HG02870 (cell line): Measurements from ENCODE around the gene EPS15.

Experiments used
- ATAC-seq: cut with Tn5 transposase; IDR thresholded peaks from one replicate; pipeline ENCODE4 v1.9.1; 2021; ENCODE audit warnings: mild to moderate bottlenecking, moderate library complexity; ENCODE audit not compliant: unreplicated experiment

The EPS15 gene

GRCh38 chr1:51323778-51324177 is 195.3 kb downstream of the EPS15 start:
- no peak for ATAC-seq

- ATAC-seq, result no peak
Measured at GRCh38 chr1:51322417-51323101, 196.5 kb downstream of the EPS15 start.

DNA sequence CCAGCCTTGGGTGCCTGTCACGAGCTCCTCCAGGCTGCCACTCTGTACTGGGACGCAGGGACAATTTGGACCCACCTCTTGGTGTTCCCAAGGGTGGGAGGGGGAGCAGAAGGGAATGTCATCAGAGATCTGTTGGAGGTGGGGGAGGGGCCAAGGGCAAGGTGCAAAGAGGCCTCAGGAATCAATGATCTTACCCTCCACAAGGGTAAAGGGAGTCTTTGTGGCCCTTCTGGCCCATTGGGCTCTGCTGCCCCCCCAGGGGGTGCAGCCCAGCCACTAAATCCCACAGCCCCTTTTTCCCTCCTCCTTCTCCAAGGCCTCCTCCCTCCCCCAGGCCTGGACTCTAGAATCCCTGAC is 197.2 kb downstream of the EPS15 start:
- no peak for ATAC-seq

DNA sequence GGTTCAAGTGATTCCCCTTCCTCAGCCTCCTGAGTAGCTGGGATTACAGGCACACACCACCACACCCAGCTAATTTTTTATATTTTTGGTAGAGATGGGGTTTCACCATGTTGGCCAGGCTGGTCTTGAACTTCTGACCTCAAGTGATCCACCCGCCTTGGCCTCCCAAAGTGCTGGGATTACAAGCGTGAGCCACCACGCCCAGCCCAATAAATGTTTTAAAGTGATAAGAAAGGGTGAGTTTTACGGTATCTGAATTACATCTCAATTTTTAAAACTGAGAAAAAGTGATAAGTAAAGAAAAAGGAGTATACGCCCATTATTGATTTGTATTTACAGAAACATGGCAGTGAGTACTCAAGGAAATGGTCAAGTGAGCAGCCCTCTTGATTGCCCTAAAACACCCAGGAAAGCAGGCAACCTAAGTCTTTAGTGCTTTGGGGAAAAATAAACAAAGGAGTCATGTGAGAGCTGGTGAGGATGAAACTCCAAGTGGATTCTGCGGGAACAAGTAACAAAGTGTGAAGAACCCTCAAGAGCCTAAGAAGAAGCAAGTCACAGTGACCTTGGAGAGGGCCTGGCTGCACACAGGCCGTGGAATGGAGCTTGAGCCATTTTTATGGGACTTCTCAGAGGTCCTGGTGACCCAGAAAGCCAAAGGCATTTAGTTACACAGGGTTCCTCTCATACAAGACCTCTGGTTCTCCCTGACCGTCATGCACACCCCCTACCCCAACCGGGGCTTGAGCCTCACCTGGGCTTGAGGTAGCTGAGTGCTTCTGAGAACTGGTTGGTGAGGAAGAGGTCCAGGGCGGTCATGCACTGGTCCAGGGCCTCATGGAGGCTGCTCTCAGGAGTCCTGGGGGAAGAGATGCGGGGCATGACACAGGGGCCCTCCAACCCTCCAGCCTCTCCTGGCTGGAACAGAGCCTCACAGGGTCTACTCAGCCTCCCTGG is 197.8 kb downstream of the EPS15 start:
- ATAC-seq, result no peak

- no peak for ATAC-seq
Measured at GRCh38 chr1:51317798-51318197, 201.3 kb downstream of the EPS15 start.

- ATAC-seq, result no peak
Measured at GRCh38 chr1:51316846-51317120, 202.3 kb downstream of the EPS15 start.

GRCh38 chr1:51316113-51316845 is 202.8 kb downstream of the EPS15 start:
- ATAC-seq, result no peak

- no peak for ATAC-seq
Measured at GRCh38 chr1:51314974-51315373, 204.1 kb downstream of the EPS15 start.

- no peak for ATAC-seq
Measured at GRCh38 chr1:51313961-51314777, 204.9 kb downstream of the EPS15 start.

DNA sequence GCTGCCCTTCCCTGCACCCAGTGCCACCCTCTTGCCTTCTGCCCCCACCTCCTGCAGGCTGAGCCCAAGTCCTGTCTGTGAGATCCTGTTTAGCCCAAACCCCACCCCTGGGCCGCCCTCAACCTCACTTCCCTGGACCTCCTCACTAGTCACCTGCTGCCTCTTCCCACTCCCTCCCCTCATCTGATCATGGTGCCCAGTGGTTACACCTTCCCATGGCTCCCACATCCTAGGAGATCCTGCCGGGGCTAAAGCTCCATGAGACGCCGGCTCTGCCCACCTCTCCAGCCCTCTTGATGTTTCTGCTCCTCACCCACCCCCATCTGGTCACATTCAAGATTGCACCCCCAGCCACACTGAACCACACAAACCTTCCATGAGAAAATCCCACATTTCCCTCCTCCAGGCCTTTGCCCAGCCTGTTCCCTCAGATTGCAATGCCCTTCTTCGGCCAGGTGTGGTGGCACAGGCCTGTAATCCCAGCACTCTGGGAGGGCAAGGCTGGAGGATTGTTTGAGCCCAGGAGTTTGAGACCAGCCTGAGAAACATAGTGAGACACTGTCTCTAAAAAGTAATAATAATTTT is 205.7 kb downstream of the EPS15 start:
- no peak for ATAC-seq

DNA sequence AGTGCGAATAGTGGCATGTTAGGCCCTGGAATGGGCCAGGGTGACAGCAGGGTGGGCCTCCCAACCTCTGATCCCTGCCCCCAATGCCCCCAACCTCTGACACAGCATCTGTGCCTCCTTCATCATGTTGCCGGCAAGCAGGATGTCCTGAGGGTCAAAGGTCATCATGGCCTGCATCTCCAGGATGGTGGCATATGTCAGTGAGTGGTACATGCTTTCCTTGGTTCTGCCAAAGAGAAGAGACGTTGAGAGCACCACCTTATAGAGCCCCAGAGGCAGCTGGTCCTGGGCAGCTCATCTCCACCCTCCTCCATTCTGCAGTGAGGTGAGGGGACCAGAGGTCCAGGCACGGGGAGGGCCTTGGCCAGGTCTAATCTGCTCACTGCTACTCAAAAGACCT is 206.3 kb downstream of the EPS15 start:
- ATAC-seq, result no peak

DNA sequence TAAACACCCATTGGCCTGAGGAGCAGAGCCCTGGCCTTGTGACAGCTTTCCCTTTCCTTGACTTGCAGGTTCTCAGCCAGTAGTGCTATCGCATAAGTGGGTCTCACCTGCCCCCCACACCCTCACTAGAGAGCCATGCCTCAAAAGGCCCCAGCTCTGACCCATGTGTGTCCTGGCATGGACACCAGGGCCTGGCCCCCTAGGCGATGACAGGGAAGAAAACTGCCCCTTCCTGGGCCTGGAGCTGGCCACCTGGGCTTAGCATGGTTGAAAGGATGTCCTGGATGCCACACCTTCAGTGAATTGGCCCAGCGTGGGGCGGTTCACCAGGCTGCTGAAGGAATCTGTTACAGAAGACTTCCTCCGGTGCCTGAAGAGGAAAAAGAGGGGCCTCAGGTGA is 207.2 kb downstream of the EPS15 start:
- no peak for ATAC-seq

- ATAC-seq, result no peak
Measured at GRCh38 chr1:51310871-51311613, 208.0 kb downstream of the EPS15 start.

DNA sequence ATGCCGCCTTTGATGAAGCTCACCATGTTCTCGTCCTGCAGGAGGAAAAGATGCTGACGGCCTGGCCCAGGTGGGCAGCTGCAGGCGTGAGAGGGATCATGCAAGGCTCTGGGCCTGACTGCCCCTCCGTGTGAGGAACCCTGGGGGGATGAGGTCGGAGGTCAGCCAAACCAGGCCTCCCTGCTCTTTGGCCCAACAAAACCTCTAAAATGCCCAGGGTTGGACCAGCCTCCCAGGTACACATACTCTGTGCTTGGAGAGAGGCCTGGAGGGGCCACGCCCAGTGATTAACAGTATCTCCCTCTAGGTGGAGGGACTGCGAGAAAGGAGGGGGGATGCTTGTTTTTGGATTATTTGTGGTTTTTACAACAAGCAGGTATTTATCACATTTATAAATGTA is 209.8 kb downstream of the EPS15 start:
- ATAC-seq, result no peak

DNA sequence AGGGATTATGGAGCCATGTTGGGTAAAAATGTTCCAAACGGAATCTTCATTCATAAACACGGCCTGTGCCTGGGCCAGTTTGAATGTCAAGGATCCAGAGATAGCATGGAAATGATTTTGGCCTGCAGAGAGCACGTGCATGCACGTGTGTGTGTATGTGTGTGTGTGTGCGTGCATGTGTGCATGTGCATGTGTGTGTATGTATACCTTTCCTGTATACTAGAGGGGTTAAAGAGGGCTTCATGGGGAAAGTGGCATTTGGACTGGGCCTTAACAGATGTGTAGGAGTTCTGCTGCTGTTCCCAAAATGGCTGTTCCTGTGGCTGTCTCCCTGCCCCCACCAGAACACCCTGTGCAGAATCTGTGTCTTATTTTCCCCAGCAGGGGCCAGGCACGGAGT is 210.4 kb downstream of the EPS15 start:
- ATAC-seq, result no peak

- no peak for ATAC-seq
Measured at GRCh38 chr1:51306950-51307349, 212.1 kb downstream of the EPS15 start.

DNA sequence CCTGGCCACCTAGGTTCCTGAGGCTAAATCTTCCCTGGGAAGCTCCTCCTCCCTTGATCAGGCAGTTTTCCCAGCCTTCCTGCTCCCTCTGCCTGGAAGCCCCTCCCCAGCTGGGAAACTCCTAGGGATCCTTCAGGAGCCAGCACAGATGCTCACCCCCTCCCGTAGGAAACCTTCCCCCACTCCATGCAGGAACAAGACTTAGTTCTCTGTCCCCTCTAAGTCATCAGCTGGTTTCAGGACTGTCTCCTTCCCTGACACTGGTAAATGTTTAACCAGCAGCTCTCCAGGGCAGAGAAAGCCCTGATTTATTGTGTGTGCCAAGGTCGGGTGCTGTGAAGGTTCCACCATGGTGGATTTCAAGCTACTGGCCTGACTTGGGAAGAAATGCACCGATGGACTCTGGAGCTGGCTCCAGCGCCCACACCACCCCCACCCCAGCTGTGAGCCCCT is 213.7 kb downstream of the EPS15 start:
- no peak for ATAC-seq

GRCh38 chr1:51304360-51304759 is 214.7 kb downstream of the EPS15 start:
- ATAC-seq, result no peak
